ENCODE data around the gene CAPZB.

CAPZB gene

GRCh38 chr1:19454265-19455146 lies 30.8 kb downstream of the CAPZB start:
- H3K4me3 ChIP-seq (replicated peaks; ENCODE audit: insufficient read depth, low read length), result no peak overlapping the region
- peak in 1 of 2 experiments; percentile 54 for DNase-seq (ENCODE audit: low read depth in 1 of 2, low spot score in 1 of 2)
- no peak overlapping the region for H3K27ac ChIP-seq (replicated peaks)
- H3K27me3 ChIP-seq (ENCODE audit: insufficient read depth, poor library complexity, severe bottlenecking), result no peaks in the 10 kb centered on the region
- TF ChIP-seq REST (IDR thresholded peaks at IDR 0.05; ENCODE audit: insufficient replicate concordance, low read depth) (no peak), SPI1 (IDR thresholded peaks at IDR 0.05; ENCODE audit: borderline replicate concordance, low read depth) (peak; percentile 38; the same call in 1 of the 2 replicates), CTCF (IDR thresholded peaks at IDR 0.05; ENCODE audit: insufficient read depth, low read length) (no peak), POLR2AphosphoS5 (IDR thresholded peaks at IDR 0.05; ENCODE audit: low read depth) (no peak), GABPA (IDR thresholded peaks at IDR 0.05; ENCODE audit: low read depth) (no peak)

GRCh38 chr1:19453741-19454201 lies 31.6 kb downstream of the CAPZB start:
- no peak overlapping the region for H3K27ac ChIP-seq (replicated peaks)
- TF ChIP-seq CTCF (IDR thresholded peaks at IDR 0.05; ENCODE audit: insufficient read depth, low read length) (no peak), GABPA (IDR thresholded peaks at IDR 0.05; ENCODE audit: low read depth) (no peak), REST (IDR thresholded peaks at IDR 0.05; ENCODE audit: insufficient replicate concordance, low read depth) (no peak), SPI1 (IDR thresholded peaks at IDR 0.05; ENCODE audit: borderline replicate concordance, low read depth) (no peak), POLR2AphosphoS5 (IDR thresholded peaks at IDR 0.05; ENCODE audit: low read depth) (no peak)
- no peak overlapping the region for H3K4me3 ChIP-seq (replicated peaks; ENCODE audit: insufficient read depth, low read length)
- DNase-seq (ENCODE audit: low read depth in 1 of 2, low spot score in 1 of 2), result no peak
- no peaks in the 10 kb centered on the region for H3K27me3 ChIP-seq (ENCODE audit: insufficient read depth, poor library complexity, severe bottlenecking)

- no peaks in the 10 kb centered on the region for H3K27me3 ChIP-seq (ENCODE audit: insufficient read depth, poor library complexity, severe bottlenecking)
- no peak overlapping the region for H3K4me3 ChIP-seq (replicated peaks; ENCODE audit: insufficient read depth, low read length)
- no peak overlapping the region for H3K27ac ChIP-seq (replicated peaks)
- TF ChIP-seq CTCF (IDR thresholded peaks at IDR 0.05; ENCODE audit: insufficient read depth, low read length), result no peak
- TF ChIP-seq GABPA (IDR thresholded peaks at IDR 0.05; ENCODE audit: low read depth), result no peak
- TF ChIP-seq REST (IDR thresholded peaks at IDR 0.05; ENCODE audit: insufficient replicate concordance, low read depth), result no peak
- no peak for TF ChIP-seq SPI1 (IDR thresholded peaks at IDR 0.05; ENCODE audit: borderline replicate concordance, low read depth)
- TF ChIP-seq POLR2AphosphoS5 (IDR thresholded peaks at IDR 0.05; ENCODE audit: low read depth), result no peak
- DNase-seq (ENCODE audit: low read depth in 1 of 2, low spot score in 1 of 2), result no peak
These were observed 33.1 kb downstream of the CAPZB start for GRCh38 chr1:19452221-19452663.
